C4-2B (cell line): ENCODE results near the gene COL15A1.

Experiments used
- CTCF ChIP-seq: fragments of 450-650 bp; conservative IDR thresholded peaks from 2 replicates; pipeline ENCODE4 v1.5.1; 2017; ENCODE audit warnings: mild to moderate bottlenecking
- ZFX ChIP-seq: fragments of 450-650 bp; IDR thresholded peaks from 2 replicates; pipeline ENCODE4 v1.6.1; 2017

GRCh38 chr9:98980291-98980690, 36.6 kb downstream of the COL15A1 start:
- TF ChIP-seq CTCF (no peak), ZFX (no peak)
